ENCODE data around the gene POLD4.
"Not testable (repeated sequence)": the region's sequence is repeated elsewhere in the genome, so short reads cannot be mapped to it uniquely, and the experiment has no call there.

Gene POLD4

GRCh38 chr11:67353317-67354074 is at the start of gene POLD4:
Gene POLD4 (minus strand): TSS chr11:67353546. CDS start chr11:67353399, 147 bp downstream.
- DNase-seq = peak; percentile 95

- DNase-seq = not testable (repeated sequence)
Observed at GRCh38 chr11:67403085-67403484, 49.7 kb upstream of the POLD4 start.

- not testable (repeated sequence) for DNase-seq
Observed at GRCh38 chr11:67402192-67402839, 49.0 kb upstream of the POLD4 start.

- DNase-seq = peak; percentile 91
Observed at GRCh38 chr11:67401495-67402191, 48.3 kb upstream of the POLD4 start, which contains the start of gene PPP1CA. Gene PPP1CA (minus strand): TSS chr11:67401858. CDS start chr11:67401782, 76 bp downstream.

GRCh38 chr11:67400942-67401494 is 47.7 kb upstream of the POLD4 start:
- no peak for DNase-seq

GRCh38 chr11:67400251-67400941 is 47.0 kb upstream of the POLD4 start:
- no peak for DNase-seq

- DNase-seq = no peak
Observed at GRCh38 chr11:67398661-67399563, 45.6 kb upstream of the POLD4 start.

- DNase-seq = no peak
Observed at GRCh38 chr11:67397986-67398660, 44.8 kb upstream of the POLD4 start.

GRCh38 chr11:67397536-67397935 is 44.2 kb upstream of the POLD4 start:
- DNase-seq = no peak

- no peak for DNase-seq
Observed at GRCh38 chr11:67396587-67397389, 43.4 kb upstream of the POLD4 start.

- no peak for DNase-seq
Observed at GRCh38 chr11:67396259-67396581, 42.9 kb upstream of the POLD4 start.

- no peak for DNase-seq
Observed at GRCh38 chr11:67395555-67396258, 42.4 kb upstream of the POLD4 start.

GRCh38 chr11:67393990-67394389 is 40.6 kb upstream of the POLD4 start:
- no peak for DNase-seq

- no peak for DNase-seq
Observed at GRCh38 chr11:67393437-67393836, 40.1 kb upstream of the POLD4 start.

GRCh38 chr11:67392183-67392715 is 38.9 kb upstream of the POLD4 start:
- no peak for DNase-seq

- DNase-seq = peak; percentile 95
Observed at GRCh38 chr11:67391304-67392182, 38.2 kb upstream of the POLD4 start, which contains the start of gene RAD9A. Gene RAD9A (plus strand): TSS chr11:67391986. CDS start chr11:67392045, 59 bp downstream.

- DNase-seq = no peak
Observed at GRCh38 chr11:67390947-67391303, 37.6 kb upstream of the POLD4 start.

GRCh38 chr11:67389477-67389876 is 36.1 kb upstream of the POLD4 start:
- peak; percentile 27 for DNase-seq

All from NCI-H345 (cell line).